ENCODE measurements around the gene MARF1.
"Not testable (repeated sequence)": the region's sequence is repeated elsewhere in the genome, so short reads cannot be mapped to it uniquely, and the experiment has no call there.

MARF1 gene

DNA sequence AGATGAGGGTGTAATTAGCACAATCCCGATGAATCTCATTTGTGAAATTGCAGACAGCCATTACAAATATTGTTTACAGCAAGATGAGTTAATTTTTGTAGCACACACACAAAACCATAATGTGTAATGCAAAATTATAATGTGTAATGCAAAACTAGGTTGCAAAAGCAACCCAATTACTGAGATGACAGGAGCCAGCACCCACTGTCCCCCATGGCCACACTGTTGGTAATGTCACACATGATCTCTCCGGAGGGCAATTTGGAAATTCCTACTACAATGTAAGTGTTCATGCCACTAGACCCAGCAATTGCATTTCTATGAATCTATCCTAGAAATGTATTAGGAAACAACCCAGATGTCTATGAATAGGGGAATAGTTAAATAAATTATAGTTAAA is 76.9 kb downstream of the MARF1 start:
- DNase-seq, result no peak

GRCh38 chr16:15564604-15565339 is 78.2 kb downstream of the MARF1 start:
- no peak for DNase-seq

DNA sequence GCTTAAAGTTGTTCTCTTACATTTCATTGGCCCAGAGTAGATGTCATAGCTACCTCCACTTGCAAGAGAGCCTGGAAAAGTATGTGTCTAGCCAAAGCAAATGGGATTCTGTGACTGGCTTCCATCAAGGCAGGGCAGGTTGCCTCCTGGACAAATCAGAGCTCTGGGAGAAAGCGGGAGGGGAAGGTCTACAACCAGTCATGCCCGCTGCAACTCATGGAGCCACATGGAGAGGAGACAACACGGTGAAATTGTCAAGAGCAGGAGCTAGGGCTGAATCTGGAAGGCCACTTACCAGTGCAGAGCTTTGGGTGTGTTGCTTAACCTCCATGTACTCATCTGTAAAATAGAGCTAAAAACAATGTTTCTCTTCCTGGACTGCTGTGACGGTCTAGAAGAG is 83.8 kb downstream of the MARF1 start:
- no peak for DNase-seq

- DNase-seq, result no peak
Measured at GRCh38 chr16:15557258-15557657, 85.7 kb downstream of the MARF1 start.

DNA sequence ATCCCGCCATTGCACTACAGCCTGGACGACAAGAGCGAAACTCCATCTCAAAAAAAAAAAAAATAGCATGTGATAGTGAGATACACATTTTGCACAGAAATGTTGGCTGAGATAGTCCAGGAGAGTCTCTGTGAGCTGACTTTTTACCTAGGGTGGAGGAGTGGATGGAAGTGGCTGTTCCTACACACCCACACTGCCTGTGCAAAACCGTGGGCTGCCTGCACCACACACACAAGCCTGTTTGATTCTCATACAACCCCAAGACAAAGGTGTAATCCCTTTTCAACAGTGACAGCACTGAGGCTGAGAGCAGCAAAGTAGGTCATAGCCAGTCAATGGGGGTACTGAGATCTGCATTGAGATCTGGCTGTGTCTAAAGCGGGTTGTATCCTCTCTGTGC is 86.8 kb downstream of the MARF1 start:
- DNase-seq, result no peak

DNA sequence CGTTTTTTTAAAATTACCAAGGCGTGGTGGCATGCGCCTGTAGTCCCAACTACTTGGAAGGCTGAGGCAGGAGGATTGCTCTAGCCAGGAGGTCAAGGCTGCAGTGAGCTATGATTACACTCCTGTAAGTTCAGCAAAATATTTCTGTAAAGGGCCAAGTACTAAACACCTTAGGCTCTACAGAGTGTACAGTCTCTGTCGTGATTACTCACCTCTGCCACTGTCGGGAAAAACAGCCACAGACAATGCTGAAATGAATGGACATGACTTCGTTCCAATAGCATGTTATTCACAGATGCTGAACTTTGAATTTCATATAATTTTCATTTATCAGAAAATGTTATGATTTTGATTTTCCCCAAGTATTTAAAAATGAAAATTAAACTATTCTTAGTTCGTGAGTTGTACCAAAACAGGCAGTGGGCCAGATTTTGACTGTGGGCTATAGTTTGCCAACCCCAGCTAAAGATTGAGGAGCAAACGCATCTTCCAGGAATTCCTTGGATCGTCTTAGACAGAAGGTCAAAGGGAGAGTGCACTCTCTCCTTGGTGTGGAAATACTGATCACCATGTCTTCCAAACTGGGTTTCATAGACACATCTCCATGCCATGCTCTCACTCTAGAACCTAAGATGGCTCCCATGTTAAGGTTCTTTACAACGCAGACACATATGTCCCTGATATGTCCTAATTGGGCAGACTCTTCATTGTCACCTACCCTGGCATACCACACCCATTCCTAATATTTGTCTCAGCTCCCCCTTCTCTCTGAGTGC is 89.5 kb downstream of the MARF1 start:
- DNase-seq, result no peak

DNA sequence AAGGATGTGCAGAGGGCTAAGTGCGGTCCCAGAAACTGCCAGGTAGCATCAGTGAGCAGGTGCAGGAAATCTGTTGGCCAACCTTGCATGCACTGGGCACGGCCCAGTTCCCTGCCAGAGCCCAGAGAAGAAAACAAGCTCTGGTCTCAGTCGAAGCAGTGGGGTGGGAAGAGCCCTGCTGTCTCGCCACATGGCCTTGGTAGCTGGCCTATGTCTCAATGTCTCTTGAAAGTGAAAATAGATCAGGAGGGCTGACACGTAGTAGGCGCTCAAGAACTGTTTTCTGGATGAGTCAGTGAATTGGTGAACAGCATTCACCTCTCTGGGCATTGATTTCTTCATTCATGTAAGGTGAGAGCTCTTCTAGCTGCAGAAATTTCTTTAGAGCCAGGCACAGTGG is 90.4 kb downstream of the MARF1 start:
- no peak for DNase-seq

- DNase-seq, result no peak
Measured at GRCh38 chr16:15548482-15548891, 94.5 kb downstream of the MARF1 start.

DNA sequence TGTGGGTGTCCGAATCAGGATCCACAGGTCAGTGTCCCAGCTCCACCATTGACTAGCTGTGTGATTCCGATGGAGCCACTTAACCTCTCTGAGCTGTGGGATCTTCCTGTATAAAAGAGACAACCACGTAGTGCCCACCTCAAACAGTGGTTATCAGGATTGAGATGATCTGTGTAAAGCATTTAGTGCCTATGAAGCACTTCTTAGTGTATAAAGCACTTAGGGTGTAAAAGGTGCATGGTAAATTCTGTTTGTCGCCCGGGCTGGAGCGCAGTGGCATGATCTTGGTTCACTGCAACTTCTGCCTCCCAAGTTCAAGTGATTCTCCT is 95.2 kb downstream of the MARF1 start:
- no peak for DNase-seq

- not testable (repeated sequence) for DNase-seq
Measured at GRCh38 chr16:15547072-15547767, 95.7 kb downstream of the MARF1 start.

GRCh38 chr16:15545544-15545943 is 97.4 kb downstream of the MARF1 start:
- DNase-seq, result no peak

DNA sequence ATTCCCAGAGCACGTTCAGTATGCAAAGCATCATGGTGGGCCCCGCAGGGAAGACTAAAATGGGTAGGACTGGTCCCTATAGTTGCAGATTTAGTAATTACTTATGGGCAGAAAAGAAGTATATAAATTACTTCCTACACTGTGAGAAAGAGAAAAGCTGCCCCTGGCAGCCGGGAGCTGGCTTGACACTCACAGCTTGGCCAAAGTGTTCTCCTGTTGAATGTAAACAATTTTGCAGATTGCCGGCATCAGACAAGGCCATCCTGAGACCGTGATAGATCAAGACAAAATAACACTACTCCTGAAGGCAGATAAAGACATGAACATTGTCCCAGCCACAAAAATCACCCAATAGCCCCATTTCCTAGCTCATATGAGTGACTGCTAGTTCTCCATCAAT is 98.5 kb downstream of the MARF1 start:
- DNase-seq, result no peak

All from hematopoietic multipotent progenitor cell treated with erythropoietin and hydrocortisone succinate and interleukin-3 and kit ligand, for 8 days (in vitro differentiated cells).